DOHH2 (cell line): ENCODE data around the gene PCDHA6.

Experiments
- EZH2phosphoT487 ChIP-seq: fragments of 200-600 bp; sonication (generic); IDR thresholded peaks from 2 replicates; pipeline ENCODE4 v1.6.1; 2017; ENCODE audit warnings: borderline replicate concordance, mild to moderate bottlenecking, antibody characterized with exemption, low read length, moderate library complexity, mixed read lengths
- TF ChIP-seq, protein P1 (sequence below): fragments of 200-600 bp; sonication (generic); IDR thresholded peaks from one replicate; pipeline ENCODE4 v1.5.1; 2014; ENCODE audit warnings: antibody characterized with exemption, mild to moderate bottlenecking, low read depth, low read length; ENCODE audit not compliant: poor library complexity, severe bottlenecking

DNA sequence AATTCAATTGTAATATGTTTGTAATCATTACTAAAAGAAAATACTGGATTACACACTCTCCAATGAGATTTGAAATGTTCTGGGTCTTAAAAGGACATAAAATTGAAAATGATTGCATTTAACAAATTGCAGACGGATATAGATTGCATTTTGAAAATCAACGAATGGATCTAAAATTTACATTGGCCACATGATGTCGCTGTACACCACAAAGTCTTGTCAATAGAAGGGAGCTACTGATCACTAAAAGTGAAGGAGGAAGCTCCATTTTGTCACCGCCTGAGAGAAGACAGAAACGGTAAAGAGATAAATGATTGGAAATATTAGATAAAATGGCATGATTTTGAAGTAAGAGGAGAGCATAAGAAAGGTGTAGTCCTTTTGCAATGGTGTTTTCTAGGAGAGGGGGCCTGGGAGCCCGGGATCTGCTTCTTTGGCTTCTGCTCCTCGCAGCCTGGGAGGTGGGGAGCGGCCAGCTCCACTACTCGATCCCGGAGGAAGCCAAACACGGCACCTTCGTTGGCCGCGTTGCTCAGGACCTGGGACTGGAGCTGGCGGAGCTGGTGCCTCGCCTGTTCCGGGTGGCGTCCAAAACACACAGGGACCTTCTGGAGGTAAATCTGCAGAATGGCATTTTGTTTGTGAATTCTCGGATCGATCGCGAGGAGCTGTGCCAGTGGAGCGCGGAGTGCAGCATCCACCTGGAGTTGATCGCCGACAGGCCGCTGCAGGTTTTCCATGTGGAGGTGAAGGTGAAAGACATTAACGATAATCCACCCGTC, 41.7 kb upstream of the PCDHA6 start, which contains the start of gene PCDHA1:
- TF ChIP-seq, protein P1, sequence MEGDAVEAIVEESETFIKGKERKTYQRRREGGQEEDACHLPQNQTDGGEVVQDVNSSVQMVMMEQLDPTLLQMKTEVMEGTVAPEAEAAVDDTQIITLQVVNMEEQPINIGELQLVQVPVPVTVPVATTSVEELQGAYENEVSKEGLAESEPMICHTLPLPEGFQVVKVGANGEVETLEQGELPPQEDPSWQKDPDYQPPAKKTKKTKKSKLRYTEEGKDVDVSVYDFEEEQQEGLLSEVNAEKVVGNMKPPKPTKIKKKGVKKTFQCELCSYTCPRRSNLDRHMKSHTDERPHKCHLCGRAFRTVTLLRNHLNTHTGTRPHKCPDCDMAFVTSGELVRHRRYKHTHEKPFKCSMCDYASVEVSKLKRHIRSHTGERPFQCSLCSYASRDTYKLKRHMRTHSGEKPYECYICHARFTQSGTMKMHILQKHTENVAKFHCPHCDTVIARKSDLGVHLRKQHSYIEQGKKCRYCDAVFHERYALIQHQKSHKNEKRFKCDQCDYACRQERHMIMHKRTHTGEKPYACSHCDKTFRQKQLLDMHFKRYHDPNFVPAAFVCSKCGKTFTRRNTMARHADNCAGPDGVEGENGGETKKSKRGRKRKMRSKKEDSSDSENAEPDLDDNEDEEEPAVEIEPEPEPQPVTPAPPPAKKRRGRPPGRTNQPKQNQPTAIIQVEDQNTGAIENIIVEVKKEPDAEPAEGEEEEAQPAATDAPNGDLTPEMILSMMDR: peak; percentile 31
- TF ChIP-seq EZH2phosphoT487: no peak
